ENCODE data around the gene KRTAP4-2.
A peak's percentile ranks its signal among the peaks of the same experiment; 100 is the strongest.
"Not testable (repeated sequence)": the region's sequence is repeated elsewhere in the genome, so short reads cannot be mapped to it uniquely, and the experiment has no call there.

The KRTAP4-2 gene

DNA sequence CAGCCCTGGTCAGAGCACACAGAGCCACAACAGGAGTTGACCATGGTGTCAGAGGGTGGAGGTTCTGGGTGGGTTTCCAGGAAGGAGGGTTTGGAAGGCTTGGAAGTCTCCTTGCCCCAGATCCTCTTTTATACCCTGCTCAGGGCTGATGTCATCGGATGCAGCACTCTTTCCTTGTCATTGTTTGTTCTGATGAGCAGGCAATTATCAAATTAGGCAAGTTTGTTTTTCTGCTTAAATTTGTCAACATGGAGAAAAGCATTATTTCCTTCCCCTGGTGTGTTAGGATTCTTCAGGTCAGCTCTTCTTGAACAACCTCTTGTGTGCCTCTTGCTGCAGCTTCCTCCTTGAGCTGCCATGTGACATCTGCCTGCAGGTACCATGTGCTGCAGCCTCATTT is 17.4 kb downstream of the KRTAP4-2 start, which contains the start of gene KRTAP4-4:
Gene KRTAP4-4, minus strand, starts transcription at position 101 of the 400 bp plus-strand sequence. Its CDS starts 57 bp downstream, at position 44.
- no peak for DNase-seq (ENCODE audit: low read depth)

DNA sequence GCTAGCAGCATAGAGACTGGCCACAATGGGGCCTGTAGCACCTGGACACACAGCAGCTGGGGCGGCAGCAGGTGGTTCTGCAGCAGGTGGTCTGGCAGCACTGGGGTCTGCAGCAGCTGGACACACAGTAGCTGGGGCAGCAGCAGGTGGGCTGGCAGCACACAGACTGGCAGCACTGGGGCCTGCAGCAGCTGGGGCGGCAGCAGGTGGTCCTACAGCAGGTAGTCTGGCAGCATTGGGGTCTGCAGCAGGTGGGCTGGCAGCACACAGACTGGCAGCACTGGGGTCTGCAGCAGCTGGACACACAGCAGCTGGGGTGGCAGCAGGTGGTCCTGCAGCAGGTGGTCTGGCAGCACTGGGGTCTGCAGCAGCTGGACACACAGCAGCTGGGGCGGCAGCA is 17.8 kb downstream of the KRTAP4-2 start:
- not testable (repeated sequence) for DNase-seq (ENCODE audit: low read depth)

- no peak for DNase-seq (ENCODE audit: low read depth)
Observed at GRCh38 chr17:41153856-41154255, 24.2 kb downstream of the KRTAP4-2 start.

- DNase-seq (ENCODE audit: low read depth), result no peak
Observed at GRCh38 chr17:41151525-41151924, 26.5 kb downstream of the KRTAP4-2 start.

- no peak for DNase-seq (ENCODE audit: low read depth)
Observed at GRCh38 chr17:41150026-41150425, 28.0 kb downstream of the KRTAP4-2 start.

GRCh38 chr17:41149652-41149985 is 28.4 kb downstream of the KRTAP4-2 start, which contains the start of gene KRTAP4-5:
KRTAP4-5 (minus strand) TSS chr17:41149825; CDS start chr17:41149767, 58 bp downstream.
- no peak for DNase-seq (ENCODE audit: low read depth)

DNA sequence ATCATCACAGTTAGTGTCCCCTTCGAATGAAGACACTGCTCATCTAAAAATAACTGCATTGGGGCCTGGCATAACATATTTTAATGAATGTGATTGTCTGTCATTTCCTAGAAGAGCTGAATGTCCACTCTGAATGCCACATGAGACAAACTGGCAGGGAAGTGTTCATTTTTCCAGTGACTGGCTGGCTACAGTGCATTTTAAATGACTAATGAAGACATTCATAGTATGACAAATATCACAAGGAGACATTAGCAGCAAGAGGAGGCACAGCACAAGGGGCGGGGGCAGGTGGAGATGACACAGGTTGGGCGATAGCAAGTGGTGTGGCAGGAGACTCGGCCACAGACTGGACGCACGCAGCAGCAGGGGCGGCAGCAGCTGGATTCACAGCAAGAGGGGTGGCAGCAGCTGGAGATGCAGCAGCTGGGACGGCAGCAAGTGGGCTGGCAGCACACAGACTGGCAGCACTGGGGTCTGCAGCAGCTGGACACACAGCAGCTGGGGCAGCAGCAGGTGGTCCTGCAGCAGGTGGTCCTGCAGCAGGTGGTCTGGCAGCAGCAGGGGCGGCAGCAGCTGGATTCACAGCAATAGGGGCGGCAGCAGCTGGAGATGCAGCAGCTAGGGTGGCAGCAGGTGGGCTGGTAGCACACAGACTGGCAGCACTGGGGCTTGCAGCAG is 28.9 kb downstream of the KRTAP4-2 start:
- not testable (repeated sequence) for DNase-seq (ENCODE audit: low read depth)

DNA sequence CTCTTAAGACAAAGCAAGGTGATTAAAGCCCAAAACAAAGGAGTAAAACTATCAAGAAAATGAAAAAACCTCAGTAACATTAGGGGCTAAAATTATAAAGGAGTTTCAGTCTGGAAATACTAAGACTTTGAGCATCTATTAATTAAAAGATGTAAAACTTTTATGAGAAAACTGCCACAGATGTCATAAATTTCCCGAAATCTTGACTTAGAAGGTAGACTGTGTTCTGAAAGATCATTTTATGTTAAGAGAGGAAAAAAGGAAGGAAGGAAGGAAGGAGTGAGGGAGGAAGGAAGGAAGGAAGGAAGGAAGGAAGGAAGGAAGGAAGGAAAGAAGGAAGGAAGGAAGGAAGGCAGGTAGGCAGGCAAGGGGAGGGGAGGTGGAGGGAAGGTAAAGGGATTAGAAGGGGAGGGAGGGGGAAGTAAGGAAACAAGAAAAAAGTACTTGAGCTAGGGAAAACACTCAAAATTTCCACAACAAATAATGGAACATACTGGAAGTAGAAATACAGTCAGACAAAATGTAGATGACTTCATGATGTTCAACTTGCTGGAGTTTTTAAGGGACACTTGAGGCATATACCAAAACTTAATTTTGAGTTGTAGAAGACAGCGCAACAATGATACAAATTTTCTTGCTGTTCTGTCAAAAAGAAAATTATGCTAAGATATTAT is 30.4 kb downstream of the KRTAP4-2 start:
- DNase-seq (ENCODE audit: low read depth), result no peak

- no peak for DNase-seq (ENCODE audit: low read depth)
Observed at GRCh38 chr17:41145261-41145660, 32.8 kb downstream of the KRTAP4-2 start.

GRCh38 chr17:41144846-41145245 is 33.2 kb downstream of the KRTAP4-2 start:
- no peak for DNase-seq (ENCODE audit: low read depth)

- no peak for DNase-seq (ENCODE audit: low read depth)
Observed at GRCh38 chr17:41141361-41141760, 36.7 kb downstream of the KRTAP4-2 start.

DNA sequence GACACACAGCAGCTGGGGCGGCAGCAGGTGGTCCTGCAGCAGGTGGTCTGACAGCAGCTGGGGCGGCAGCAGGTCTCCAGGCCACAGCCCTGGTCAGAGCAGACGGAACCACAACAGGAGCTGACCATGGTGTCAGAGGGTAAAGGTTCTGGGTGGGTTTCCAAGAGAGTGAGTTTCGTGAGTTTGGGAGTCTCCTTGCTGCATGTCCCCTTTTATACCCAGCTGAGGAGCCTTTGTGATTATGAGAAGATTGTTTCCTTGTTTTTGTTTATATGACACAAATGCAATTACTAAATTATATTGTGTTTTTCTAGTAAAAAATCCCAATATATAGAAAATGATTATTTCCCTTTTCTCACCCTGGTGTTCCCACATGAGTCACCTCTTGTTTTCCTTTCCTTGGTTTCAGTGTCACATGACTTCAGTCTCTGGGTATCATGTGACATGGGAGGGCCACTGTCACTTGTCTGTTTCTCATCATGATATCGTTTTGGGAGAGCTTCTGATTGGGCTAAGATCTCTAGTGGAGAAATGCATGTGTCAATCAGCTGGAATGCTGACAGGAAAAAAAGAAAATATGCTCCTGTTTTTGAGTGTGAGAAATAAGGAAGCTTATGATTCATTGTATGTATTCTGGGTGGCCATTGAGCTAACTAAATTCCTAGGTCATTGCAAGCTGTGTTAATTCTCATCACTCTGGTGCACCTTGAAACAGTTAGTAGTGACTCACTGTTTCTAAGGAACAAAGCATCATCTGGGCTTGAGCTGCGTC is 37.5 kb downstream of the KRTAP4-2 start, which contains the start of gene KRTAP4-6:
Gene KRTAP4-6, minus strand, starts transcription at position 185 of the 772 bp plus-strand sequence. Its CDS starts 57 bp downstream, at position 128.
- peak; percentile 10 for DNase-seq (ENCODE audit: low read depth)

DNA sequence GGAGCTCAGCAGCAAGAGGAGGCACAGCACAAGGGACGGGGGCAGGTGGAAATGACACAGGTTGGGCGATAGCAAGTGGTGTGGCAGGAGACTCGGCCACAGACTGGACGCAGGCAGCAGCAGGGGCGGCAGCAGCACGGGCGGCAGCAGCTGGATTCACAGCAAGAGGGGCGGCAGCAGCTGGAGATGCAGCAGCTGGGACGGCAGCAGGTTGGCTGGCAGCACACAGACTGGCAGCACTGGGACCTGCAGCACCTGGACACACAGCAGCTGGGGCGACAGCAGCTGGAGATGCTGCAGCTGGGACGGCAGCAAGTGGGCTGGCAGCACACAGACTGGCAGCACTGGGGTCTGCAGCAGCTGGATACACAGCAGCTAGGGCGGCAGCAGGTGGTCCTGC is 38.2 kb downstream of the KRTAP4-2 start:
- not testable (repeated sequence) for DNase-seq (ENCODE audit: low read depth)

DNA sequence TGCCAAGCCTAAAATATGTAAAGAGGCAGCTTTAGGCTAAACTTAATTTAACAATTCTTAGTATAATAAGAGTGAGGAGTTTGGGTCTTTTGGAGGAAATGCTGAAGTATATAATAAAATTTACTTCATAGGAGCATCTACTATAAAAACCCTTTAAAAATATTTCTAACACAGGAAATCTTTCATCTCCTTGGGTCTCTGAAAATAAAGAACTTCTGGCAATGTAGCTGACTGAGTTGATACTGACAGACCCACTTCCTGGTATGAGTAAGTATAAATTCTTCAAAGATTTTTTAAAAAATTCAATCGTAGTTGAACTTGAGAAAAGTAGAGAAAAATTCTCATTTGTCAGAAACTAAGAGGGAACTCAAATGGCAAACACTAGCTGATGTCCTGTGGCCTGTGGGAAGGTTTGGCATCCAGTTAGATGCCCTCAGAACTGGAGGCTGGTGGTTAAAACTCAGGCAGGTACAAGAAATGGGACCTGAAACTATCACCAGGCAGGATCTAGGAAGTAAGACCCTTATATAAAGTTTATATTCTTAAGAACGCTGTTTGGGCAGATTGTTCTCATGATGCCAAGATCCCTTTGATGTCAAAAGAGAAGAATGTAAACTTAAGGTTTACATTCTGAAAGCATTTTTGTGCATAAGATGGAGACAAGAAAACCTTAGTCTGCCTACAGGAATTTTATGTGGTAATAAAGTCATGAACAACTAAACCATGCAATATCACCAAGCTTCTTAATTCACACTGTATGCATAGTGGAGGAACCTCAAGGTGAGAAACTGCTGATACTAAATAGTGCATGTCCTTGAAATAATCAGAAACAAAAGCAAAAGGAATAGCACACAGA is 43.9 kb downstream of the KRTAP4-2 start:
- DNase-seq (ENCODE audit: low read depth), result no peak

DNA sequence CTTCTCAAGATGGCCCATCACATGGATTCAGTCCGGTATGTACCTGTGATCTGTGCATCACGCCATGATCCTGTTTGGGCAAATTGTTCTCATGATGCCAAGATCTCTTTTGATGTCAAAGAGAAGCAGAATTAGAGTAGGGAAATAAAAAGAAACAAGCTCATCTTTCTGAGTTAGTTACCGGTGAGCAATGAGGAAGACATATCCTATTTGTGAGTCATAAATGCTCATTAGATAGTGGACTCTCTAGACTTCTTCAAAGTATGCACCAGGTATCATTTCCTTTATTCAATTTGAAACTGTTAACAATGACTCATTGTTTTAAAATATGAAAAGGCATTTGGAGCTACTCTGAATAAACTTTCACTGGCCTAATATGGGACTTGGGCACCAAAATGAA is 46.0 kb downstream of the KRTAP4-2 start:
- DNase-seq (ENCODE audit: low read depth), result no peak

Measured in fibroblast of the conjunctiva (primary cell).